Mammary epithelial cell (primary cell): ENCODE measurements around the gene CLRN1.

ENCODE experiments used
- EZH2 ChIP-seq: IDR thresholded peaks from 2 replicates; pipeline ENCODE4 v1.6.1; 2012; ENCODE audit warnings: low read length, inconsistent platforms, borderline replicate concordance
- TF ChIP-seq, protein P1 (sequence below), 2 donors: IDR thresholded peaks in 1 of 2; conservative IDR thresholded peaks in 1 of 2; 2 replicates each; pipeline ENCODE4 v1.5.1; 2011 to 2012; ENCODE audit warnings: inconsistent platforms in 2 of 2, low read length in 2 of 2, mild to moderate bottlenecking in 2 of 2, control low read depth in 1 of 2, low read depth in 1 of 2; ENCODE audit not compliant: insufficient read depth in 1 of 2; ENCODE audit errors: extremely low read depth in 1 of 2

DNA sequence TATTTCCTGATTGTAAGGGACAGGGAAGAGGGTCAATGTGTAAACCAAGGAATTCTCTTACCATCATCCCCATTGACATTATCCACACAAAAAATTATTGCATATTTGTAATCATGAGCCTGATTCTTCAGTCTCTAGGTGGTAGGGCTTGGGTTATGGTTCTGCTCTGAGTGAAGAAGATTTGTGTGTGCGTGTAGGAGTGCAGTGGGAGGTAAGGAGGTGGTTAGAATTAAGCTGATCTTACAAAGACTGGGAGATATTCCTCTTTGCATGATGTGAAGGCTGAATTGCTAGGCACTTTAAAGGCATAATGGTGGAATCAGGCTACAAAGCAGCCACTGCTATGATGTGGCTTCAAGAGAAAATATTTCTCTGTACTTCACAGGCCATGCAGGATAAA lies 44.3 kb downstream of the CLRN1 start:
- TF ChIP-seq, protein P1, sequence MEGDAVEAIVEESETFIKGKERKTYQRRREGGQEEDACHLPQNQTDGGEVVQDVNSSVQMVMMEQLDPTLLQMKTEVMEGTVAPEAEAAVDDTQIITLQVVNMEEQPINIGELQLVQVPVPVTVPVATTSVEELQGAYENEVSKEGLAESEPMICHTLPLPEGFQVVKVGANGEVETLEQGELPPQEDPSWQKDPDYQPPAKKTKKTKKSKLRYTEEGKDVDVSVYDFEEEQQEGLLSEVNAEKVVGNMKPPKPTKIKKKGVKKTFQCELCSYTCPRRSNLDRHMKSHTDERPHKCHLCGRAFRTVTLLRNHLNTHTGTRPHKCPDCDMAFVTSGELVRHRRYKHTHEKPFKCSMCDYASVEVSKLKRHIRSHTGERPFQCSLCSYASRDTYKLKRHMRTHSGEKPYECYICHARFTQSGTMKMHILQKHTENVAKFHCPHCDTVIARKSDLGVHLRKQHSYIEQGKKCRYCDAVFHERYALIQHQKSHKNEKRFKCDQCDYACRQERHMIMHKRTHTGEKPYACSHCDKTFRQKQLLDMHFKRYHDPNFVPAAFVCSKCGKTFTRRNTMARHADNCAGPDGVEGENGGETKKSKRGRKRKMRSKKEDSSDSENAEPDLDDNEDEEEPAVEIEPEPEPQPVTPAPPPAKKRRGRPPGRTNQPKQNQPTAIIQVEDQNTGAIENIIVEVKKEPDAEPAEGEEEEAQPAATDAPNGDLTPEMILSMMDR (conservative IDR thresholded peaks at IDR 0.05 in 1 of 2, IDR thresholded peaks at IDR 0.05 in 1 of 2; ENCODE audit: extremely low read depth in 1 of 2, insufficient read depth in 1 of 2, low read depth in 1 of 2, low read length in 2 of 2): no peak
- no peak for TF ChIP-seq EZH2
